ENCODE measurements around the gene BCKDHB. TPM values are rescaled to one million over a fixed set of nuclear protein-coding genes. Genes with fewer than 3 reads are reported as not detected.

BCKDHB gene
- total RNA-seq, 4 donors from 2014 or later, result 8.9 to 18.4 (median 16.6) TPM

- no peak for TF ChIP-seq CTCF (IDR thresholded peaks at IDR 0.05)
- DNase-seq (ENCODE audit: low spot score) (peak; percentile 40), ATAC-seq (ENCODE audit: low FRiP score) (no peak)
These were observed 26.5 kb downstream of the BCKDHB start for GRCh38 chr6:80133020-80133419.

- DNase-seq (ENCODE audit: low spot score), result no peak
- ATAC-seq (ENCODE audit: low FRiP score), result no peak
- TF ChIP-seq CTCF (IDR thresholded peaks at IDR 0.05), result no peak
These were observed 27.6 kb downstream of the BCKDHB start for GRCh38 chr6:80134065-80134464.

- no peak for TF ChIP-seq CTCF (IDR thresholded peaks at IDR 0.05)
- ATAC-seq (ENCODE audit: low FRiP score), result no peak
- DNase-seq (ENCODE audit: low spot score), result no peak
These were observed 36.1 kb downstream of the BCKDHB start for GRCh38 chr6:80142586-80142985.

GRCh38 chr6:80143419-80143937, 37.0 kb downstream of the BCKDHB start:
- DNase-seq (ENCODE audit: low spot score) (peak; percentile 78), ATAC-seq (ENCODE audit: low FRiP score) (peak; percentile 90)
- TF ChIP-seq CTCF (IDR thresholded peaks at IDR 0.05), result no peak

- TF ChIP-seq CTCF (IDR thresholded peaks at IDR 0.05), result no peak
- ATAC-seq (ENCODE audit: low FRiP score) (no peak), DNase-seq (ENCODE audit: low spot score) (no peak)
These were observed 38.4 kb downstream of the BCKDHB start for GRCh38 chr6:80144753-80145315.

GRCh38 chr6:80145509-80145908, 39.0 kb downstream of the BCKDHB start:
- no peak for ATAC-seq (ENCODE audit: low FRiP score)
- TF ChIP-seq CTCF (IDR thresholded peaks at IDR 0.05), result no peak
- no peak for DNase-seq (ENCODE audit: low spot score)

- ATAC-seq (ENCODE audit: low FRiP score), result no peak
- no peak for DNase-seq (ENCODE audit: low spot score)
- no peak for TF ChIP-seq CTCF (IDR thresholded peaks at IDR 0.05)
These were observed 39.5 kb downstream of the BCKDHB start for GRCh38 chr6:80145921-80146320.
